Measurements from ENCODE around the gene G2E3.
"Not testable (repeated sequence)": the region's sequence is repeated elsewhere in the genome, so short reads cannot be mapped to it uniquely, and the experiment has no call there.

DNA sequence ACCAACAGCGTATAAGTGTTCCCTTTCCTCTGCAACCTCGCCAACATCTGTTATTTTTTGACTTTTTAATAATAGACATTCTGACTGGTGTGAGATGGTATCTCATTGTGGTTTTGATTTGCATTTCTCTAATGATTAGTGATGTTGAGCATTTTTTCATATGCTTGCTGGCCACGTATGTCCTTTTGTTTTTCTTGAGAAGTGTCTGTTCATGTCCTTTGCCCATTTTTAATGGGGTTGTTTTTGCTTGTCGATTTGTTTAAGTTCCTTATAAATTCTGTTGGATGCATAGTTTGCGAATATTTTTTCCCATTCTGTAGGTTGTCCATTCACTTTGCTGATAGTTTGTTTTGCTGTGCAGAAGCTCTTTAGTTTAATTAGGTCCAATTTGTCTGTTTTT, 85.5 kb downstream of the G2E3 start:
- TF ChIP-seq, protein P1, sequence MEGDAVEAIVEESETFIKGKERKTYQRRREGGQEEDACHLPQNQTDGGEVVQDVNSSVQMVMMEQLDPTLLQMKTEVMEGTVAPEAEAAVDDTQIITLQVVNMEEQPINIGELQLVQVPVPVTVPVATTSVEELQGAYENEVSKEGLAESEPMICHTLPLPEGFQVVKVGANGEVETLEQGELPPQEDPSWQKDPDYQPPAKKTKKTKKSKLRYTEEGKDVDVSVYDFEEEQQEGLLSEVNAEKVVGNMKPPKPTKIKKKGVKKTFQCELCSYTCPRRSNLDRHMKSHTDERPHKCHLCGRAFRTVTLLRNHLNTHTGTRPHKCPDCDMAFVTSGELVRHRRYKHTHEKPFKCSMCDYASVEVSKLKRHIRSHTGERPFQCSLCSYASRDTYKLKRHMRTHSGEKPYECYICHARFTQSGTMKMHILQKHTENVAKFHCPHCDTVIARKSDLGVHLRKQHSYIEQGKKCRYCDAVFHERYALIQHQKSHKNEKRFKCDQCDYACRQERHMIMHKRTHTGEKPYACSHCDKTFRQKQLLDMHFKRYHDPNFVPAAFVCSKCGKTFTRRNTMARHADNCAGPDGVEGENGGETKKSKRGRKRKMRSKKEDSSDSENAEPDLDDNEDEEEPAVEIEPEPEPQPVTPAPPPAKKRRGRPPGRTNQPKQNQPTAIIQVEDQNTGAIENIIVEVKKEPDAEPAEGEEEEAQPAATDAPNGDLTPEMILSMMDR (IDR thresholded peaks at IDR 0.05) = not testable (repeated sequence)
- TF ChIP-seq POLR2A, POLR2AphosphoS5 (IDR thresholded peaks at IDR 0.05): not testable (repeated sequence)
